NCI-H187 treated with DMSO at 0.1 percent for 48 hours (cell line): ENCODE data around the gene FOXN4.

Source experiments
- DNase-seq: peaks from one replicate; lab custom pipeline; 2025; lab: John Stamatoyannopoulos, UW

The FOXN4 gene

GRCh38 chr12:109307051-109307450, 2.0 kb downstream of the FOXN4 start:
- no peak for DNase-seq

- no peak for DNase-seq
Observed at GRCh38 chr12:109305547-109305946, 3.5 kb downstream of the FOXN4 start.

- DNase-seq = peak; percentile 62
Observed at GRCh38 chr12:109304485-109304884, 4.6 kb downstream of the FOXN4 start.

- DNase-seq = no peak
Observed at GRCh38 chr12:109302770-109303169, 6.3 kb downstream of the FOXN4 start.

- DNase-seq = no peak
Observed at GRCh38 chr12:109302358-109302757, 6.7 kb downstream of the FOXN4 start.

- no peak for DNase-seq
Observed at GRCh38 chr12:109301643-109302168, 7.4 kb downstream of the FOXN4 start.

- DNase-seq = no peak
Observed at GRCh38 chr12:109299849-109300248, 9.2 kb downstream of the FOXN4 start.

- DNase-seq = no peak
Observed at GRCh38 chr12:109296431-109296830, 12.7 kb downstream of the FOXN4 start.

GRCh38 chr12:109295764-109296425, 13.2 kb downstream of the FOXN4 start:
- no peak for DNase-seq

- DNase-seq = no peak
Observed at GRCh38 chr12:109294286-109294796, 14.7 kb downstream of the FOXN4 start.

GRCh38 chr12:109293106-109293505, 16.0 kb downstream of the FOXN4 start:
- DNase-seq = no peak

GRCh38 chr12:109292342-109292711, 16.8 kb downstream of the FOXN4 start:
- DNase-seq = no peak

- DNase-seq = peak; percentile 97
Observed at GRCh38 chr12:109291521-109292341, 17.4 kb downstream of the FOXN4 start.

- no peak for DNase-seq
Observed at GRCh38 chr12:109291117-109291516, 18.0 kb downstream of the FOXN4 start.

GRCh38 chr12:109290061-109290460, 19.0 kb downstream of the FOXN4 start:
- no peak for DNase-seq

- DNase-seq = no peak
Observed at GRCh38 chr12:109289551-109289950, 19.5 kb downstream of the FOXN4 start.

GRCh38 chr12:109289004-109289403, 20.1 kb downstream of the FOXN4 start:
- DNase-seq = no peak

GRCh38 chr12:109288571-109288970, 20.5 kb downstream of the FOXN4 start:
- DNase-seq = no peak

GRCh38 chr12:109287811-109288469, 21.1 kb downstream of the FOXN4 start:
- DNase-seq = no peak

- DNase-seq = no peak
Observed at GRCh38 chr12:109287181-109287580, 21.9 kb downstream of the FOXN4 start.

- DNase-seq = no peak
Observed at GRCh38 chr12:109286652-109287051, 22.4 kb downstream of the FOXN4 start.

GRCh38 chr12:109286252-109286651, 22.8 kb downstream of the FOXN4 start:
- DNase-seq = no peak

GRCh38 chr12:109284392-109284791, 24.7 kb downstream of the FOXN4 start:
- no peak for DNase-seq
